K562 (cell line): ENCODE results near the gene TMEM127. TPM values are rescaled to one million over a fixed set of nuclear protein-coding genes. Genes with fewer than 3 reads are reported as not detected.

Experiments
- ATAC-seq: fragments of 200-7000 bp; cut with Tn5 transposase; 3 replicates; pipeline ENCODE4 v1.9.1; 2020; ENCODE audit warnings: moderate library complexity
- BruUV-seq: library from RNA; stranded (reverse); fragments of 400-500 nt; replicated peaks from 2 replicates; lab custom pipeline; 2021; lab: Mats Ljungman, UMichigan
- CTCF ChIA-PET: fragments of 300-600 bp; formaldehyde crosslinking; extraction: SDS; loops from one replicate; lab custom pipeline; 2021; ENCODE audit warnings: low intra/inter-chr PET ratio; lab: Yijun Ruan, JAX
- POLR2A ChIA-PET: fragments of 300-600, 350-650 bp; sonication (Branson Sonifier 250); formaldehyde crosslinking; extraction: SDS; loops from one replicate; lab custom pipeline; 2021; ENCODE audit warnings: antibody characterized with exemption, inconsistent platforms; lab: Yijun Ruan, JAX
- DNase-seq, 4 experiments: peaks; one replicate each; pipeline versions ENCODE4 v3.0.0 to v3.0.0-alpha.2; 2011 to 2018; ENCODE audit warnings: low spot score in 3 of 4, mixed read lengths in 3 of 4; ENCODE audit errors: extremely low read depth in 1 of 4
- FAIRE-seq: peaks from 2 replicates; lab custom pipeline; 2011; peaks lifted over from hg19 to GRCh38; lab: Jason Lieb, UNC
- H2AFZ ChIP-seq: 2 replicates; pipeline ENCODE4 v1.6.0; 2011; ENCODE audit warnings: low read depth, low read length, control low read depth, inconsistent platforms
- H3K27ac ChIP-seq: fragments of 200-600 bp; 3 replicates; pipeline ENCODE4 v1.8.0; 2011; ENCODE audit warnings: low read depth, mild to moderate bottlenecking, control low read depth, inconsistent platforms, low read length, moderate library complexity, mixed read lengths; ENCODE audit errors: extremely low read depth
- H3K27me3 ChIP-seq, 2 experiments: fragments of 300-600 bp in 1 of 2; 2 replicates in 1 of 2; 3 replicates in 1 of 2; pipeline versions ENCODE4 v1.6.0 to v1.8.0; 2011; ENCODE audit warnings: inconsistent platforms in 2 of 2, low read length in 2 of 2, mild to moderate bottlenecking in 1 of 2, mixed read lengths in 1 of 2, moderate library complexity in 1 of 2; ENCODE audit not compliant: control insufficient read depth in 2 of 2, insufficient read depth in 2 of 2
- H3K36me3 ChIP-seq: fragments of 300-600 bp; 3 replicates; pipeline ENCODE4 v1.8.0; 2011; ENCODE audit warnings: mild to moderate bottlenecking, low read length, inconsistent platforms; ENCODE audit not compliant: control insufficient read depth, insufficient read depth
- H3K4me1 ChIP-seq, 2 experiments: fragments of 200-600 bp in 1 of 2; replicated peaks in 1 of 2; 2 replicates in 1 of 2; 3 replicates in 1 of 2; pipeline versions ENCODE4 v1.5.1 to v1.8.0; 2011; ENCODE audit warnings: inconsistent platforms in 2 of 2, low read length in 2 of 2, mild to moderate bottlenecking in 1 of 2, mixed read lengths in 1 of 2, moderate library complexity in 1 of 2; ENCODE audit not compliant: control insufficient read depth in 2 of 2, insufficient read depth in 2 of 2
- H3K4me2 ChIP-seq: 2 replicates; pipeline ENCODE4 v1.6.1; 2011; ENCODE audit warnings: low read length, control low read depth, inconsistent platforms, mixed read lengths; ENCODE audit not compliant: insufficient read depth
- H3K4me3 ChIP-seq: fragments of 200-600 bp; sonication (generic), shearing (Covaris generic); 2 replicates; pipeline ENCODE4 v1.5.1; 2016; ENCODE audit warnings: control low read depth, inconsistent platforms
- H3K79me2 ChIP-seq: fragments of 200-600 bp; 3 replicates; pipeline ENCODE4 v1.8.0; 2011; ENCODE audit warnings: low read length, inconsistent platforms; ENCODE audit not compliant: control insufficient read depth, insufficient read depth
- H3K9ac ChIP-seq, 2 experiments: 2 replicates each; pipeline versions ENCODE4 v1.6.0 to v1.6.1; 2011; ENCODE audit warnings: low read depth in 2 of 2, low read length in 2 of 2, control low read depth in 1 of 2, inconsistent platforms in 1 of 2, mild to moderate bottlenecking in 1 of 2, mixed read lengths in 1 of 2; ENCODE audit not compliant: insufficient read depth in 1 of 2
- H3K9me1 ChIP-seq: one replicate; pipeline ENCODE4 v1.6.0; 2011; ENCODE audit warnings: inconsistent platforms, mild to moderate bottlenecking, low read length, moderate library complexity; ENCODE audit not compliant: control insufficient read depth, insufficient read depth
- H3K9me3 ChIP-seq: replicated peaks from 2 replicates; pipeline ENCODE4 v1.5.1; 2011; ENCODE audit warnings: low read depth, low read length, inconsistent platforms; ENCODE audit not compliant: control insufficient read depth, insufficient read depth
- H4K20me1 ChIP-seq: replicated peaks from 2 replicates; pipeline ENCODE4 v1.6.1; 2011; ENCODE audit warnings: low read length, inconsistent platforms, mixed read lengths; ENCODE audit not compliant: control insufficient read depth, insufficient read depth
- FUS ChIP-seq: fragments of 200-400 bp; formaldehyde crosslinking; optimal IDR thresholded peaks from 2 replicates; pipeline ENCODE3; 2017; ENCODE audit warnings: low read depth, low read length
- GATAD2B ChIP-seq: fragments of 450-650 bp; IDR thresholded peaks from 2 replicates; pipeline ENCODE4 v1.6.1; 2017; ENCODE audit warnings: mild to moderate bottlenecking, borderline replicate concordance
- POLR2B ChIP-seq: fragments of 450-650 bp; IDR thresholded peaks from 2 replicates; pipeline ENCODE4 v1.6.1; 2018; ENCODE audit warnings: low read depth; ENCODE audit not compliant: partially characterized antibody
- REST ChIP-seq, 2 experiments: fragments of 450-650 bp; formaldehyde crosslinking in 1 of 2; IDR thresholded peaks; 2 replicates each; pipeline versions ENCODE4 v1.4.0 to v1.6.1; 2014 to 2020; ENCODE audit warnings: mild to moderate bottlenecking in 2 of 2, borderline replicate concordance in 1 of 2, low read depth in 1 of 2
- RUNX1 ChIP-seq: sonication (generic); IDR thresholded peaks from 2 replicates; pipeline ENCODE4 v1.6.1; 2016; ENCODE audit warnings: antibody characterized with exemption, low read depth
- ZNF124 ChIP-seq: sonication (generic); formaldehyde crosslinking; IDR thresholded peaks from 2 replicates; pipeline ENCODE4 v1.8.1; 2022; ENCODE audit warnings: missing genetic modification reagents
- WGBS: fragments of 100-300 bp; shearing (Covaris generic); methylation state at CpG from one replicate; pipeline ENCODE4 v1.1.6; 2016; ENCODE audit warnings: low coverage, mixed read lengths; ENCODE audit not compliant: insufficient coverage; ENCODE audit errors: missing lambda C conversion rate; 5-methylcytosine and 5-hydroxymethylcytosine counted together
- in situ Hi-C: fragments of 300-500 bp; cut with MboI; formaldehyde crosslinking; loops from 4 replicates; pipeline ENCODE4 v1.15.0; 2018; ENCODE audit warnings: inconsistent platforms, mixed read lengths
- intact Hi-C: fragments of 100-400 bp; cut with micrococcal nuclease; formaldehyde crosslinking; loops from 2 replicates; pipeline ENCODE4 v1.14.2; 2022
- polyA plus RNA-seq, 8 experiments: library from polyadenylated mRNA; depleted of rRNA in 4 of 8; stranded (reverse) in 5 of 8; unstranded in 3 of 8; fragments of >200 nt; fragmentation: Nextera tagmentation in 2 of 8; fragmentation: Illumina TruSeq in 1 of 8; extraction: Ambion mirVana in 2 of 8; extraction: Trizol in 1 of 8; gene quantifications; 2 replicates each; pipeline versions ENCODE4 v1.2.1 to v1.2.3, GENCODE V29; 2011 to 2014; ENCODE audit warnings: inconsistent platforms in 1 of 8, missing spikeins in 1 of 8
- total RNA-seq, 7 experiments: library from RNA; depleted of rRNA in 6 of 7; stranded (reverse); fragments of >200 nt in 6 of 7; fragmentation: Illumina TruSeq in 2 of 7; extraction: Trizol in 2 of 7; gene quantifications; 2 replicates each; pipeline versions ENCODE4 v1.2.1 to v1.2.3, GENCODE V29; 2011 to 2021; ENCODE audit warnings: low replicate concordance in 1 of 7
- TF ChIP-seq, protein P1 (sequence below): IDR thresholded peaks from 3 replicates; pipeline ENCODE4 v1.6.1; 2011; ENCODE audit warnings: borderline replicate concordance, mild to moderate bottlenecking; ENCODE audit not compliant: insufficient read length, insufficient read depth
- TF ChIP-seq, protein P2 (sequence below): fragments of 450-650 bp; formaldehyde crosslinking; conservative IDR thresholded peaks from 2 replicates; pipeline ENCODE4 v1.4.0; 2022; ENCODE audit warnings: mild to moderate bottlenecking, missing genetic modification characterization

The TMEM127 gene
- total and polyA plus RNA-seq, 9 of the 15 experiments (the other 6 are each of a cell fraction or from before 2014, with no cell fraction given) = 1.7 to 20.0 (median 9.9) TPM

- TF ChIP-seq, protein P1, sequence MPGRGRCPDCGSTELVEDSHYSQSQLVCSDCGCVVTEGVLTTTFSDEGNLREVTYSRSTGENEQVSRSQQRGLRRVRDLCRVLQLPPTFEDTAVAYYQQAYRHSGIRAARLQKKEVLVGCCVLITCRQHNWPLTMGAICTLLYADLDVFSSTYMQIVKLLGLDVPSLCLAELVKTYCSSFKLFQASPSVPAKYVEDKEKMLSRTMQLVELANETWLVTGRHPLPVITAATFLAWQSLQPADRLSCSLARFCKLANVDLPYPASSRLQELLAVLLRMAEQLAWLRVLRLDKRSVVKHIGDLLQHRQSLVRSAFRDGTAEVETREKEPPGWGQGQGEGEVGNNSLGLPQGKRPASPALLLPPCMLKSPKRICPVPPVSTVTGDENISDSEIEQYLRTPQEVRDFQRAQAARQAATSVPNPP = no peak
- TF ChIP-seq ZNF124 (CRISPR knock-in tag) (no peak), FUS (no peak), GATAD2B (no peak)
- TF ChIP-seq, protein P2, sequence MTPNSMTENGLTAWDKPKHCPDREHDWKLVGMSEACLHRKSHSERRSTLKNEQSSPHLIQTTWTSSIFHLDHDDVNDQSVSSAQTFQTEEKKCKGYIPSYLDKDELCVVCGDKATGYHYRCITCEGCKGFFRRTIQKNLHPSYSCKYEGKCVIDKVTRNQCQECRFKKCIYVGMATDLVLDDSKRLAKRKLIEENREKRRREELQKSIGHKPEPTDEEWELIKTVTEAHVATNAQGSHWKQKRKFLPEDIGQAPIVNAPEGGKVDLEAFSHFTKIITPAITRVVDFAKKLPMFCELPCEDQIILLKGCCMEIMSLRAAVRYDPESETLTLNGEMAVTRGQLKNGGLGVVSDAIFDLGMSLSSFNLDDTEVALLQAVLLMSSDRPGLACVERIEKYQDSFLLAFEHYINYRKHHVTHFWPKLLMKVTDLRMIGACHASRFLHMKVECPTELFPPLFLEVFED (CRISPR knock-in tag) = no peak
- TF ChIP-seq, all 486 proteins: peak for 0
Observed at GRCh38 chr2:96273763-96274162, 8.0 kb upstream of the TMEM127 start (continued).

DNA sequence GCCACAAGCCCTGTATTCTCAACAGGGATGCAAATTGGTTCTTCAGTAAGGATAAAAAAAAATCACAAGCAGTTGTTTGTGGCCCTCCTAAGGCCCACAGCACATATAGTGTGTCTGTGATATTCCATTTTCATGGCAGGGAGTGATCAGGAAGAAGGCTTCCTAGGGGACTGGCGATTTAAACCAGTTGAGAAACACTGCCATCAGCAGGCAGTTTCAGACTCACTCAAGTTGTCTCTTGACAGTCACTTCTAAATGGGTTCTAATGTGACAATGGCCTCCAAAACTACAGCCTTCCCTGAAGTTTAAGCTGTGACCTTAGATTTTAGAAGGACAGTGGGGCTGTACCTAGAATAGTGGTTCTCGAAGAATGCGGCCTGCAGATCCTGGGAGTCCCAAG lies 6.2 kb upstream of the TMEM127 start:
- H3K27ac ChIP-seq = no peak overlapping the region
- H3K79me2 ChIP-seq = peaks cover 13% of the 10 kb centered on the region
- no peak overlapping the region for H3K4me2 ChIP-seq
- intact Hi-C loops (no loop called here), in situ Hi-C loops (no loop called here)
- WGBS = 87% methylated on average over 3 of the region's 3 CpGs
- no peak overlapping the region for H2AFZ ChIP-seq
- no peak overlapping the region for H3K9ac ChIP-seq
- BruUV-seq = TSS peak; percentile 8
- H3K4me1 ChIP-seq = peaks cover 6 to 7% of the 10 kb centered on the region in 2 experiments; a peak in 3 of 5 replicates
- no peaks in the 10 kb centered on the region; the same call in 1 of the 2 replicates for H4K20me1 ChIP-seq
- H3K9me3 ChIP-seq = no peaks in the 10 kb centered on the region
- H3K4me3 ChIP-seq = no peak overlapping the region
- ChIA-PET POLR2A (interaction anchor here (0.9 kb wide), 1 partner anchor 30 kb away, joined by 3 read pairs; no protein-coding TSS in a partner anchor), CTCF (no interaction called here)
- no peak for FAIRE-seq
- no peaks in the 10 kb centered on the region for H3K9me1 ChIP-seq
- H3K36me3 ChIP-seq = peaks cover 87% of the 10 kb centered on the region
- DNase-seq = peak in 1 of 4 experiments; percentile 19
- no peaks in the 10 kb centered on the region for H3K27me3 ChIP-seq
- peak; percentile 22 for ATAC-seq
- TF ChIP-seq REST (IDR thresholded peaks at IDR 0.05; ENCODE audit: borderline replicate concordance) = peak; percentile 16; the same call in 1 of the 2 replicates
- TF ChIP-seq REST (CRISPR knock-in tag; IDR thresholded peaks at IDR 0.05; ENCODE audit: low read depth) = no peak
- TF ChIP-seq POLR2B = peak; percentile 28
- TF ChIP-seq RUNX1 = no peak
